ENCODE data around the gene NID2. TPM values are rescaled to one million over a fixed set of nuclear protein-coding genes. Genes with fewer than 3 reads are reported as not detected.

Gene NID2
- total RNA-seq, 1 donor from 2014 or later = 24.7 TPM

DNA sequence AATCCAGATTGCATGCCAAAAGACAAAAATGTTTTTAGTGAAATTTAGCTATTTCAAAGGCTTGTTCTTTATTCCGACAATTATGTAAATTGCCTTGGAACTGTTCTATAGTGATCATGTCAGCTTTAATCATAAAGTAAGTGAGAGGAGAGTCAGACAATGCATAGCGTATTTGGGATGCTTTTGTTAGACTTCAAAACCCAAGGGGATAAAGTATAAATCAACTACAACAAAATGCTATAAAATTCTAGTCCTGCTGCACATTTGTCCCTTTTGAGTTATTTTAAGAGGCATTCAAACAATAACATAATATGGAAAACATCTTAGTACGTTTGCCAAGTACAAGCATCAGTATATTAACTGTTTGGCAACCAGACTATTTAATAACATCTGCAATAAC, 68.2 kb downstream of the NID2 start:
- no peak overlapping the region for H3K27ac Mint-ChIP-seq
- Histone ChIP-seq H3K9me3 (ENCODE audit: low read depth) (no peaks in the 10 kb centered on the region), H2AFZ (replicated peaks) (no peak overlapping the region), H3K4me3 (no peak overlapping the region), H4K20me1 (ENCODE audit: low read depth) (peaks cover 25% of the 10 kb centered on the region), H3K4me1 (peaks cover 13% of the 10 kb centered on the region), H3K36me3 (peaks cover 74% of the 10 kb centered on the region), H3F3A (ENCODE audit: low read depth) (peaks cover 7% of the 10 kb centered on the region), H3K4me2 (no peak overlapping the region), H3K9ac (no peak overlapping the region), H3K27me3 (no peaks in the 10 kb centered on the region), H3K79me2 (ENCODE audit: low read depth) (peaks cover 37% of the 10 kb centered on the region), H3K27ac (no peak overlapping the region)
- no peaks in the 10 kb centered on the region for H3K9me3 Mint-ChIP-seq
- H3K4me1 Mint-ChIP-seq = no peaks in the 10 kb centered on the region
- no peak overlapping the region for H3K4me3 Mint-ChIP-seq
- H3K36me3 Mint-ChIP-seq = peaks cover 31% of the 10 kb centered on the region
- TF ChIP-seq EZH2 (IDR thresholded peaks at IDR 0.05) (no peak), EZH2phosphoT487 (IDR thresholded peaks at IDR 0.05) (no peak)
- TF ChIP-seq, protein P1, sequence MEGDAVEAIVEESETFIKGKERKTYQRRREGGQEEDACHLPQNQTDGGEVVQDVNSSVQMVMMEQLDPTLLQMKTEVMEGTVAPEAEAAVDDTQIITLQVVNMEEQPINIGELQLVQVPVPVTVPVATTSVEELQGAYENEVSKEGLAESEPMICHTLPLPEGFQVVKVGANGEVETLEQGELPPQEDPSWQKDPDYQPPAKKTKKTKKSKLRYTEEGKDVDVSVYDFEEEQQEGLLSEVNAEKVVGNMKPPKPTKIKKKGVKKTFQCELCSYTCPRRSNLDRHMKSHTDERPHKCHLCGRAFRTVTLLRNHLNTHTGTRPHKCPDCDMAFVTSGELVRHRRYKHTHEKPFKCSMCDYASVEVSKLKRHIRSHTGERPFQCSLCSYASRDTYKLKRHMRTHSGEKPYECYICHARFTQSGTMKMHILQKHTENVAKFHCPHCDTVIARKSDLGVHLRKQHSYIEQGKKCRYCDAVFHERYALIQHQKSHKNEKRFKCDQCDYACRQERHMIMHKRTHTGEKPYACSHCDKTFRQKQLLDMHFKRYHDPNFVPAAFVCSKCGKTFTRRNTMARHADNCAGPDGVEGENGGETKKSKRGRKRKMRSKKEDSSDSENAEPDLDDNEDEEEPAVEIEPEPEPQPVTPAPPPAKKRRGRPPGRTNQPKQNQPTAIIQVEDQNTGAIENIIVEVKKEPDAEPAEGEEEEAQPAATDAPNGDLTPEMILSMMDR (IDR thresholded peaks at IDR 0.05) = no peak
- no peak for DNase-seq (ENCODE audit: low spot score)
- no peaks in the 10 kb centered on the region for H3K27me3 Mint-ChIP-seq (ENCODE audit: insufficient read depth, low read depth)

DNA sequence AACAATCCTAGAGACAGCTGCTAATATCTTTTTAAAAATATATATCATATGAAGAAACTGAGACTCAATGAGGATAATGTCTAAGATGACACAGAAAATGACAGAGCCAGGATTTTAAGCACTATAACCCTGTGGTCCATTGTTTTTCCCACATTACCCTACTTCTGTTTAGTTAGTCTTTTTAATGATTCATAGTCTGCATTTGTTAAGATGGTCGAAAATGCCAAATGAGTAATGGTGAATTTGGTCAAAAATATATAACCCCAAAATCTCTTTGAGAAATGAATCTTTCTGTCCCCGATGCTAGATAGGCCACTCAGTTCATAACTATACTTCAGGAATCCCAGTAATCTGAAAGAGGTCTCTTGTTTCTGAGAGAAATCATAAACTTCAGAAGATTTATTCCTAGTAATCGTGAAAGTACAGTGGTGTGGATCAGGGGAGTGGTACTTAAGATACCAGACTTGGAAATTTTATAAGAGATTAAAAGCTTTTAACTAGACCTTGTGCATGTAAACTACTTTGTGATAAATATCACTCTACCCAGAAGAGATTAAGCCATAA, 68.8 kb downstream of the NID2 start:
- no peak overlapping the region for H2AFZ ChIP-seq (replicated peaks)
- TF ChIP-seq EZH2 (IDR thresholded peaks at IDR 0.05) (no peak), EZH2phosphoT487 (IDR thresholded peaks at IDR 0.05) (no peak)
- H3K9me3 ChIP-seq (ENCODE audit: low read depth) = no peaks in the 10 kb centered on the region
- peaks cover 13% of the 10 kb centered on the region for H3K4me1 ChIP-seq
- Mint-ChIP-seq H3K4me1 (no peaks in the 10 kb centered on the region), H3K27ac (no peak overlapping the region), H3K36me3 (peaks cover 32% of the 10 kb centered on the region), H3K27me3 (ENCODE audit: insufficient read depth, low read depth) (no peaks in the 10 kb centered on the region), H3K9me3 (no peaks in the 10 kb centered on the region), H3K4me3 (no peak overlapping the region)
- no peak overlapping the region for H3K4me3 ChIP-seq
- no peak overlapping the region for H3K4me2 ChIP-seq
- no peak overlapping the region for H3K27ac ChIP-seq
- no peaks in the 10 kb centered on the region for H3K27me3 ChIP-seq
- peaks cover 27% of the 10 kb centered on the region for H4K20me1 ChIP-seq (ENCODE audit: low read depth)
- no peak overlapping the region for H3K9ac ChIP-seq
- peaks cover 13% of the 10 kb centered on the region for H3F3A ChIP-seq (ENCODE audit: low read depth)
- H3K36me3 ChIP-seq = peaks cover 76% of the 10 kb centered on the region
- no peak for DNase-seq (ENCODE audit: low spot score)
- H3K79me2 ChIP-seq (ENCODE audit: low read depth) = peaks cover 38% of the 10 kb centered on the region

DNA sequence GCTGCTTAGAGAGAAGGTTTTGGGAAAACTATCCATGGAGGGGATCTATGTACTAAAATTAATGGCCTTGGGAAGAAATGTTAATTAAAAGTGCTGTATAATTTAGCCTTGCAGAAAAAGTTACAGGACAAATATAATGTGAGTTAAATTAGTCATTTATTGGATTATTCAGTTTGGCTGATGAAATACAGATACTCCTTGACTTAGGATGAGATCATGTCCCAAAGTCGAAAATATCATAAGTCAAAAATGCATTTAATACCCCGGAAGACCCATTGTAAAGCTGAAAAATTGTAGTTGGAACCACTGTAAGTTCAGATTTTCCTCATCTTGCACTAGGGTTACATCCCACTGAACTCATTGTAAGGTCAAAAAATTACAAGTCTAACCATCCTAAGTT, 69.8 kb downstream of the NID2 start:
- H3K27ac ChIP-seq = no peak overlapping the region

DNA sequence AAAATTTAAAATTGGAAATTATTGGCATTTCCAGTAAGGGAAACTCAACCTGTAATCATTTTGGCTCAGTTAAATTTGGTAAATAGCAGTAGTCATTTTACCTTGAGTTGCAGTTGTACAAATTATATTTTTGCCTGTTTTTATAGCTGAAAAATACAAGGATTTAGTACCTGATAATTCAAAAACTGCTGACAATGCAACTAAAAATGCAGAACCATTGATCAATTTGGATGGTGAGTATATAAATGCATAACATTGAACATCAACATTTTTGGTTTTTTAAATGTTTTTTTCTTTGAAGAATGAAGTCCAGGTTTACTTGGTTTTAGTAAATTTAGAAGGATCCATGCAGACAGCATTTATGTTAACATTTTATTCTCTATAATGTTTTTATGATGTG, 70.5 kb downstream of the NID2 start:
- Histone ChIP-seq H3K79me2 (ENCODE audit: low read depth) (peaks cover 50% of the 10 kb centered on the region), H3K9ac (no peak overlapping the region), H3K4me2 (no peak overlapping the region), H3K4me1 (peaks cover 13% of the 10 kb centered on the region), H3K36me3 (peaks cover 77% of the 10 kb centered on the region), H3K27ac (no peak overlapping the region), H3K9me3 (ENCODE audit: low read depth) (no peaks in the 10 kb centered on the region), H3K4me3 (no peak overlapping the region), H2AFZ (replicated peaks) (no peak overlapping the region), H3K27me3 (no peaks in the 10 kb centered on the region), H4K20me1 (ENCODE audit: low read depth) (peaks cover 34% of the 10 kb centered on the region), H3F3A (ENCODE audit: low read depth) (peaks cover 26% of the 10 kb centered on the region)
- no peak overlapping the region for H3K27ac Mint-ChIP-seq
- H3K4me1 Mint-ChIP-seq = no peaks in the 10 kb centered on the region
- H3K36me3 Mint-ChIP-seq = peaks cover 35% of the 10 kb centered on the region
- no peak for DNase-seq (ENCODE audit: low spot score)
- TF ChIP-seq EZH2 (IDR thresholded peaks at IDR 0.05) = no peak
- TF ChIP-seq, protein P1 (IDR thresholded peaks at IDR 0.05) = no peak
- H3K27me3 Mint-ChIP-seq (ENCODE audit: insufficient read depth, low read depth) = no peaks in the 10 kb centered on the region
- H3K9me3 Mint-ChIP-seq = no peaks in the 10 kb centered on the region
- no peak overlapping the region for H3K4me3 Mint-ChIP-seq

More for the DNA sequence above, 69.8 kb downstream of the NID2 start:
- Mint-ChIP-seq H3K4me1 (no peaks in the 10 kb centered on the region), H3K9me3 (no peaks in the 10 kb centered on the region), H3K36me3 (peaks cover 34% of the 10 kb centered on the region), H3K27ac (no peak overlapping the region), H3K4me3 (no peak overlapping the region), H3K27me3 (ENCODE audit: insufficient read depth, low read depth) (no peaks in the 10 kb centered on the region)
- TF ChIP-seq EZH2 (IDR thresholded peaks at IDR 0.05) (no peak), EZH2phosphoT487 (IDR thresholded peaks at IDR 0.05) (no peak)
- H3K27me3 ChIP-seq = no peaks in the 10 kb centered on the region
- H4K20me1 ChIP-seq (ENCODE audit: low read depth) = peaks cover 28% of the 10 kb centered on the region
- H3F3A ChIP-seq (ENCODE audit: low read depth) = peaks cover 21% of the 10 kb centered on the region
- no peak overlapping the region for H3K9ac ChIP-seq
- DNase-seq (ENCODE audit: low spot score) = no peak
- no peaks in the 10 kb centered on the region for H3K9me3 ChIP-seq (ENCODE audit: low read depth)
- peaks cover 43% of the 10 kb centered on the region for H3K79me2 ChIP-seq (ENCODE audit: low read depth)
- peaks cover 13% of the 10 kb centered on the region for H3K4me1 ChIP-seq
- H3K4me3 ChIP-seq = no peak overlapping the region
- peaks cover 69% of the 10 kb centered on the region for H3K36me3 ChIP-seq
- no peak overlapping the region for H3K4me2 ChIP-seq
- H2AFZ ChIP-seq (replicated peaks) = no peak overlapping the region
